GM20000 (cell line): ENCODE results near the gene NKAIN2.
"Not testable (repeated sequence)": the region's sequence is repeated elsewhere in the genome, so short reads cannot be mapped to it uniquely, and the experiment has no call there.

ENCODE experiments used
- DNase-seq: peaks from one replicate; pipeline ENCODE4 v3.0.0; 2012; ENCODE audit warnings: low spot score
- CTCF ChIP-seq: IDR thresholded peaks from 2 replicates; pipeline ENCODE4 v1.5.1; 2012; ENCODE audit warnings: mild to moderate bottlenecking, control low read depth; ENCODE audit errors: extremely low read depth, missing control alignments

Gene NKAIN2

DNA sequence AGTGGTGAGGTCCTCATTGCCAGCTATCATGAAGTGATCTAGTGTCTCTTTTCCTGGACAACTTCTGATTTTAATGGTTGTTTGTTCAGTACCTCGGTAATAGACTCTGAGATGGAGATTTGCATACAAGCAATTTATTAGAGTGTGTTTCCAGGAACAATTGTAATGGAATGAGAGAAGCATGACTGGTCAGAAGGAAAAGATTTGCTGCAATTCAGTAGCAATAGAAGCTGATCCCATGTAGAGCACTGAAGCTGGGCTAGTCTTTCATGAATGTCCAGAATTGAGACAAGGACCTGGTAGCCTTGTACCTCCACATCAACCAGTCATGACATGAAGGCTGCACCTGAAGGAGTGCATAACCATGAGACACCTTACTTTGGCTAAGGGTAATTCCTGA, 526.5 kb downstream of the NKAIN2 start:
- TF ChIP-seq CTCF = no peak
- no peak for DNase-seq

DNA sequence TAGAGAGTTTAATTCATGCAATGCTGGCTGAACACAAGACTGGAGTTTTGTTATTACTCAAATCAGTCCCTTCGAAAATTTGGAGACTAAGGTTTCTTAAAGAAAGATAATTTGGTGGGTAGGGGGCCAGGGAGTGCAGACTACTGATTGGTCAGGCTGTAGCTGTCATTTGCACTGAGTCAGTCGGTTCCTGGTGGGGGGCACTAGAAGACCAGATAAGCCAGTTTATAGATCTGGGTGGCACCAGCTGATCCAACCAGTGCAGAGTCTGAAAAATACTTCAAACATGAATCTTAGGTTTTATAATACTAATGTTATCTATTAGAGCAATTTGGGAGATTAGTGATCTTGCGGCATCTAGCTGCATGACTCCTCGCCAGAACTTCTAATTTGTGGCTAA, 530.7 kb downstream of the NKAIN2 start:
- no peak for TF ChIP-seq CTCF
- no peak for DNase-seq

DNA sequence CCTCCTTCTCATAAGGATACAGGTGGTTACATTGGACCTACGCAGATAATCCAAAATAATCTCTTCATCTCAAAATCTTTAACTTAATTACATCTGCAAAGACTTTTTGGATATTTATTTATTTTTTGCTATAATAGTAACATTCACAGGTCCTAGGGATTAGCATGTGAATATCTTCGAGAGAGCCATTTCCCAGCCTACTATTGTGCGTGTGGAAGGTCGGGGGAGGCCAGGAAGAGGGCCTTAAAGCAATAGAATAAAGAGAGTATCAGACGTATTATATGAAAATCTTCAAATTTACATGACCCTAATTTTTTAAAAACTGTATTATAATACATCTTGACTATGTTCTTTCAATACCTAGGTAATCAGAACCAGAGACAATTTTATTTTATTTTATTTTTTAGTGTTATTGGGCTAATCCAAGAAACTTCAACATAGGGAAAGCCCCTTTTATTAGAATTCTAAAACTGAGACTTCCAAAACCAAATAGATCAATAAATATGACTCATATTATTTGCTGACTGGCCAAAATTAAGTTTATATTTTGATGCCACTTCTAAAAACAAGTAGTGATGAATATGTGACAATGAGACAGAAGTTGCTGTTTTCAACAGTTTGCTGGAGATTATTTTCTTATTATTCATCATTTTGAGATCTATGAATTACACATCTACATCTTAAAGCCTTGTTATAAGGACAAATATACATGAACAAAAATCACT, 536.1 kb downstream of the NKAIN2 start:
- no peak for DNase-seq

DNA sequence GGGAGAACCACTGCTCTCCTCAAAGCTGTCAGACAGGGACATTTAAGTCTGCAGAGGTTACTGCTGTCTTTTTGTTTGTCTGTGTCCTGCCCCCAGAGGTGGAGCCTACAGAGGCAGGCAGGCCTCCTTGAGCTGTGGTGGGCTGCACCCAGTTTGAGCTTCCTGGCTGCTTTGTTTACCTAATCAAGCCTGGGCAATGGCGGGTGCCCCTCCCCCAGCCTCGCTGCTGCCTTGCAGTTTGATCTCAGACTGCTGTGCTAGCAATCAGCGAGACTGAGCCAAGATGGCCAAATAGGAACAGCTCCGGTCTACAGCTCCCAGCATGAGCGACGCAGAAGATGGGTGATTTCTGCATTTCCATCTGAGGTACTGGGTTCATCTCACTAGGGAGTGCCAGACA, 544.7 kb downstream of the NKAIN2 start:
- DNase-seq = not testable (repeated sequence)

More for the DNA sequence above, 536.1 kb downstream of the NKAIN2 start:
- TF ChIP-seq CTCF = no peak

DNA sequence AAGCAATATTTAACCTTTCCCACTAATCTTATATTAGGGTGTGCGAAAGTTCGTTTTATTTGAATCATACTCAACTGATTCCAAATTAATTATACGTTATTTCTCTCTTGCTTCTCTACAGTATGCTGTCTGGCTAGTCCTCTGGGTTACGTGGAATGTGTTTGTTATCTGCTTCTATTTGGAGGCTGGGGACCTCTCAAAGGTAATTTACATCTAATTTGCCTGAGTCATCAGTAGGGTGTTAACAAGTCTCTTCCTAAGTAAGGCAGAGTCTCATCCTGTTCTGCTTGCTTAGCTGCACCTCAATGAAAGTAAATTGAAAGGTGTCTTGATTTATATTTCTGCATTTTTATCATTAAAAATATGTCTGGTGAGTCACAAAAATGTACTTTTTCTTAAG, 551.5 kb downstream of the NKAIN2 start:
- no peak for TF ChIP-seq CTCF

DNA sequence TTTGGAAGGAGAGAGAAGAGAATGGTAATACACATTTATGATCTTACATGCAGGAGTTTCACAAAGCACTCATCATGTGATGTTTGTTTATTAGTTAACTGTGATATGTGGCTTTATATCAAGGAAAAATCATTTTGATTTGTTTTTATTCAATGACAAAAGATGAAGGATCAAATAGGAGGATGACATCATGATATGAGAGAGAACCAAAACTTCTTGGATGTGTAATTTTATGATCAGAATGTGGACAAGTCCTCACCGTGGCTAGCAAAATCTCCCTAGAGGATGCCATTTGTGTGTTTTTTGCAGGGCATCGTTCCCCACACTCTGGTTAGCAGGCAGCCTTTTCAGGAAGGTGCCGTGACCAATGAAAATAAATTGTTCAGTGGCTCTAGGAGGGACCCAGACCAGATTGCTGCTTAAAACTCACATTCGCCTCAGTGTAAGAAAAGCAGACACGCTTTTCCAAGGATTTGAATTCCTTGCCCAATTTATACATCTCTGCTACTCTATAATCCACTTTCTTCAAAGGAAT, 552.7 kb downstream of the NKAIN2 start:
- no peak for DNase-seq
- no peak for TF ChIP-seq CTCF

More for the DNA sequence above, 551.5 kb downstream of the NKAIN2 start:
- no peak for DNase-seq

DNA sequence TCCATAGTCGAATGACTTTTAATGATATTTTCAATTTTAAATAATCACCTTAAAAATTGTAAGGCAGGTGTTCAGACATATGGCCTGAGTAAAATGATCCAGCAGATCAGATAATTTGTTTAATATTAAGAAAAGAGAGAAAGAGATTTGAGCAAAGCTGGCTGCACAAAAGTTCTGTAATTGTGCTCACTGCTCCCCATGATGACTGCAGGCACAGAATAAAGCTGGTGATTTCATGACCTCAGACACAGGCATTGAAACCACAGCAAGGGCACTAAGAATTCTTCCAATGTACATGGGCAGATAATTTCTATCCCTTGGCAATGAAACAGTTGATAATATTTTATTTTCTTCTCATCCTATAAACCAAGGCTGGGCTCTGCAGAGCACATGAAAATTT, 553.1 kb downstream of the NKAIN2 start:
- no peak for DNase-seq
- TF ChIP-seq CTCF = no peak

DNA sequence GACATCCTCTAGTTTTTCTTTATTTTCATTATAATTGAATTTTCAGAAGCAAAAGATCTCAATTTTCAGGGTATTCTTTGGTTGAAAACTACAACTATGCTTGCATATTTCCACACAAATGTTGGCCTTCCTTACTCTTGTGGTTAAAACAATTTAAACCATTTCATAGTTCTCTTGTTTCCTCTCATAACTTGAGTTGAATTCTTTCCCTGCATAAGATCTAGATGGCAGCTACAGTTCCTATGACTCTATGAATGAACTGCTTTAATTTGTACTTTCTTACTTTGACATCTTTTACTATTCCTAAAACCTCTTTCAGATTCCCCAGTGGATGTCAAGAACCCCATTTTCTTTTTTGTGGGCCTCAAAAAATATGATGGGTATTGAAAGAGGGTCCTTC, 564.5 kb downstream of the NKAIN2 start:
- DNase-seq = no peak
- no peak for TF ChIP-seq CTCF
